HUES6 (cell line): ENCODE results near the gene SEMA5B.

ENCODE experiments used
- H3K27ac ChIP-seq: 2 replicates; pipeline ENCODE4 v1.7.0; 2013; ENCODE audit warnings: low read depth, mild to moderate bottlenecking, low read length, inconsistent platforms
- H3K27me3 ChIP-seq: 2 replicates; pipeline ENCODE4 v1.6.1; 2013; ENCODE audit warnings: low read length; ENCODE audit not compliant: control insufficient read depth, insufficient read depth
- H3K36me3 ChIP-seq: 2 replicates; pipeline ENCODE4 v1.6.1; 2013; ENCODE audit warnings: low read length; ENCODE audit not compliant: control insufficient read depth, insufficient read depth
- H3K4me1 ChIP-seq: 2 replicates; pipeline ENCODE4 v1.6.1; 2013; ENCODE audit warnings: low read length; ENCODE audit not compliant: control insufficient read depth, insufficient read depth
- H3K4me3 ChIP-seq: 2 replicates; pipeline ENCODE4 v1.5.1; 2013; ENCODE audit warnings: low read depth, low read length
- H3K9ac ChIP-seq: one replicate; pipeline ENCODE4 v1.6.1; 2013; ENCODE audit warnings: mild to moderate bottlenecking, low read length
- H3K9me3 ChIP-seq: 2 replicates; pipeline ENCODE4 v1.6.1; 2013; ENCODE audit warnings: low read depth, low read length; ENCODE audit not compliant: control insufficient read depth, insufficient read depth

Gene SEMA5B

GRCh38 chr3:122932251-122932967 is 95.2 kb downstream of the SEMA5B start:
- H3K36me3 ChIP-seq = no peaks in the 10 kb centered on the region
- no peaks in the 10 kb centered on the region for H3K9me3 ChIP-seq
- H3K9ac ChIP-seq = no peak overlapping the region
- no peaks in the 10 kb centered on the region for H3K27me3 ChIP-seq
- no peak overlapping the region for H3K27ac ChIP-seq
- H3K4me3 ChIP-seq = no peak overlapping the region
- no peaks in the 10 kb centered on the region for H3K4me1 ChIP-seq

GRCh38 chr3:122931636-122932035 is 95.9 kb downstream of the SEMA5B start:
- Histone ChIP-seq H3K27me3 (no peaks in the 10 kb centered on the region), H3K36me3 (no peaks in the 10 kb centered on the region), H3K9me3 (no peaks in the 10 kb centered on the region), H3K4me1 (no peaks in the 10 kb centered on the region), H3K4me3 (no peak overlapping the region), H3K9ac (no peak overlapping the region), H3K27ac (no peak overlapping the region)

GRCh38 chr3:122930063-122930997 is 97.2 kb downstream of the SEMA5B start:
- no peaks in the 10 kb centered on the region for H3K9me3 ChIP-seq
- H3K4me3 ChIP-seq = no peak overlapping the region
- H3K9ac ChIP-seq = no peak overlapping the region
- no peaks in the 10 kb centered on the region for H3K36me3 ChIP-seq
- H3K27me3 ChIP-seq = peaks cover 6% of the 10 kb centered on the region; the same call in 1 of the 2 replicates
- H3K4me1 ChIP-seq = no peaks in the 10 kb centered on the region
- no peak overlapping the region for H3K27ac ChIP-seq

- no peaks in the 10 kb centered on the region for H3K36me3 ChIP-seq
- no peak overlapping the region for H3K27ac ChIP-seq
- H3K27me3 ChIP-seq = peaks cover 14% of the 10 kb centered on the region
- no peak overlapping the region for H3K4me3 ChIP-seq
- H3K9ac ChIP-seq = no peak overlapping the region
- H3K4me1 ChIP-seq = no peaks in the 10 kb centered on the region
- H3K9me3 ChIP-seq = no peaks in the 10 kb centered on the region
These were observed 98.1 kb downstream of the SEMA5B start for GRCh38 chr3:122929188-122930062.

GRCh38 chr3:122928396-122929187 is 99.0 kb downstream of the SEMA5B start:
- no peak overlapping the region for H3K9ac ChIP-seq
- no peak overlapping the region for H3K4me3 ChIP-seq
- peaks cover 22% of the 10 kb centered on the region for H3K27me3 ChIP-seq
- H3K4me1 ChIP-seq = no peaks in the 10 kb centered on the region
- no peaks in the 10 kb centered on the region for H3K36me3 ChIP-seq
- H3K9me3 ChIP-seq = no peaks in the 10 kb centered on the region
- H3K27ac ChIP-seq = no peak overlapping the region

- H3K36me3 ChIP-seq = no peaks in the 10 kb centered on the region
- H3K27ac ChIP-seq = no peak overlapping the region
- peaks cover 31% of the 10 kb centered on the region for H3K27me3 ChIP-seq
- no peaks in the 10 kb centered on the region for H3K4me1 ChIP-seq
- no peak overlapping the region for H3K9ac ChIP-seq
- H3K9me3 ChIP-seq = no peaks in the 10 kb centered on the region
- H3K4me3 ChIP-seq = no peak overlapping the region
These were observed 99.8 kb downstream of the SEMA5B start for GRCh38 chr3:122927726-122928125.

GRCh38 chr3:122926811-122927210 is 100.8 kb downstream of the SEMA5B start:
- H3K27me3 ChIP-seq = peaks cover 40% of the 10 kb centered on the region
- H3K9ac ChIP-seq = no peak overlapping the region
- no peaks in the 10 kb centered on the region for H3K36me3 ChIP-seq
- no peaks in the 10 kb centered on the region for H3K9me3 ChIP-seq
- no peak overlapping the region for H3K27ac ChIP-seq
- no peak overlapping the region for H3K4me3 ChIP-seq
- peaks cover 5% of the 10 kb centered on the region; the same call in 1 of the 2 replicates for H3K4me1 ChIP-seq

GRCh38 chr3:122926322-122926721 is 101.2 kb downstream of the SEMA5B start:
- H3K9me3 ChIP-seq = no peaks in the 10 kb centered on the region
- no peak overlapping the region for H3K4me3 ChIP-seq
- no peak overlapping the region for H3K9ac ChIP-seq
- H3K4me1 ChIP-seq = peaks cover 8% of the 10 kb centered on the region; the same call in 1 of the 2 replicates
- H3K36me3 ChIP-seq = no peaks in the 10 kb centered on the region
- H3K27ac ChIP-seq = no peak overlapping the region
- peaks cover 45% of the 10 kb centered on the region for H3K27me3 ChIP-seq

GRCh38 chr3:122925756-122926155 is 101.8 kb downstream of the SEMA5B start:
- Histone ChIP-seq H3K9me3 (no peaks in the 10 kb centered on the region), H3K4me1 (peaks cover 8% of the 10 kb centered on the region; the same call in 1 of the 2 replicates), H3K27ac (no peak overlapping the region), H3K27me3 (peaks cover 50% of the 10 kb centered on the region), H3K9ac (no peak overlapping the region), H3K36me3 (no peaks in the 10 kb centered on the region), H3K4me3 (no peak overlapping the region)

GRCh38 chr3:122924056-122924455 is 103.5 kb downstream of the SEMA5B start:
- Histone ChIP-seq H3K27me3 (peaks cover 59% of the 10 kb centered on the region), H3K27ac (no peak overlapping the region), H3K36me3 (no peaks in the 10 kb centered on the region)

More at GRCh38 chr3:122924056-122924455, 103.5 kb downstream of the SEMA5B start:
- H3K9me3 ChIP-seq = no peaks in the 10 kb centered on the region
- no peak overlapping the region for H3K9ac ChIP-seq
- H3K4me1 ChIP-seq = peaks cover 8% of the 10 kb centered on the region; the same call in 1 of the 2 replicates
- no peak overlapping the region for H3K4me3 ChIP-seq
